ENCODE data around the gene KRTAP5-5.

The KRTAP5-5 gene

DNA sequence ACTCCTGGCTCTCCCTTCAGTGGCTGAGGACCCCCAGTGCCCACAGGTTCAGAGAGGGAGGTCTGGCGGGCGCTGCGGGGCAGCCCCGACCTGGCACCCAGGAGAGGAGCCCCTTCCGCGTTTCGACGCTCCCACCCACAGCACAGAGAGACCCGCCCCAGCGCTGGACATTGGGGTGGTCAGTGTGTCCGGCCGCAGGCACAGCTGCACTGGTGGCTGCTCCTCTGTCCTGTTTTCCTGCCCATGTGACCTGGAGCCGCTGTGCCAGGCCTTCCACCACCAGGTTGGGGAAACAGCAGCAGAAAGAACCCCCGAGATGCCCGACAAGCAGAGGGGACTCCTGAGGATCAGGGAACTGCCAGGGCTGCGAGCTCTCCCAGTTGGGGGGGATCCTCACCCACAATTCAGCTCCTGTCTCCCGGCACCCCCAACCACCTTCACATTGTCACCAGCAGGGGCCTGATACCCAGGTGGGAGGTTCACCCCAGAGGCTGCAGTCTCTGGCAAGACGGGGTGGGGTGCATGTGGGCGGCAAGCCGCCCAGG, 13.6 kb downstream of the KRTAP5-5 start:
- no peak for TF ChIP-seq TAF1 (IDR thresholded peaks at IDR 0.05; ENCODE audit: borderline replicate concordance, insufficient read depth, low read length)
- TF ChIP-seq POLR2AphosphoS5 (IDR thresholded peaks at IDR 0.05; ENCODE audit: low read depth, low read length): no peak
- no peak for TF ChIP-seq FOXP2 (optimal IDR thresholded peaks at IDR 0.05; ENCODE audit: borderline replicate concordance, extremely low read depth, extremely low read length, insufficient read depth)
- TF ChIP-seq, protein P1, sequence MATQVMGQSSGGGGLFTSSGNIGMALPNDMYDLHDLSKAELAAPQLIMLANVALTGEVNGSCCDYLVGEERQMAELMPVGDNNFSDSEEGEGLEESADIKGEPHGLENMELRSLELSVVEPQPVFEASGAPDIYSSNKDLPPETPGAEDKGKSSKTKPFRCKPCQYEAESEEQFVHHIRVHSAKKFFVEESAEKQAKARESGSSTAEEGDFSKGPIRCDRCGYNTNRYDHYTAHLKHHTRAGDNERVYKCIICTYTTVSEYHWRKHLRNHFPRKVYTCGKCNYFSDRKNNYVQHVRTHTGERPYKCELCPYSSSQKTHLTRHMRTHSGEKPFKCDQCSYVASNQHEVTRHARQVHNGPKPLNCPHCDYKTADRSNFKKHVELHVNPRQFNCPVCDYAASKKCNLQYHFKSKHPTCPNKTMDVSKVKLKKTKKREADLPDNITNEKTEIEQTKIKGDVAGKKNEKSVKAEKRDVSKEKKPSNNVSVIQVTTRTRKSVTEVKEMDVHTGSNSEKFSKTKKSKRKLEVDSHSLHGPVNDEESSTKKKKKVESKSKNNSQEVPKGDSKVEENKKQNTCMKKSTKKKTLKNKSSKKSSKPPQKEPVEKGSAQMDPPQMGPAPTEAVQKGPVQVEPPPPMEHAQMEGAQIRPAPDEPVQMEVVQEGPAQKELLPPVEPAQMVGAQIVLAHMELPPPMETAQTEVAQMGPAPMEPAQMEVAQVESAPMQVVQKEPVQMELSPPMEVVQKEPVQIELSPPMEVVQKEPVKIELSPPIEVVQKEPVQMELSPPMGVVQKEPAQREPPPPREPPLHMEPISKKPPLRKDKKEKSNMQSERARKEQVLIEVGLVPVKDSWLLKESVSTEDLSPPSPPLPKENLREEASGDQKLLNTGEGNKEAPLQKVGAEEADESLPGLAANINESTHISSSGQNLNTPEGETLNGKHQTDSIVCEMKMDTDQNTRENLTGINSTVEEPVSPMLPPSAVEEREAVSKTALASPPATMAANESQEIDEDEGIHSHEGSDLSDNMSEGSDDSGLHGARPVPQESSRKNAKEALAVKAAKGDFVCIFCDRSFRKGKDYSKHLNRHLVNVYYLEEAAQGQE (IDR thresholded peaks at IDR 0.05; ENCODE audit: insufficient read depth in 1 of 2, low read depth in 2 of 2, low read length in 2 of 2): no peak

DNA sequence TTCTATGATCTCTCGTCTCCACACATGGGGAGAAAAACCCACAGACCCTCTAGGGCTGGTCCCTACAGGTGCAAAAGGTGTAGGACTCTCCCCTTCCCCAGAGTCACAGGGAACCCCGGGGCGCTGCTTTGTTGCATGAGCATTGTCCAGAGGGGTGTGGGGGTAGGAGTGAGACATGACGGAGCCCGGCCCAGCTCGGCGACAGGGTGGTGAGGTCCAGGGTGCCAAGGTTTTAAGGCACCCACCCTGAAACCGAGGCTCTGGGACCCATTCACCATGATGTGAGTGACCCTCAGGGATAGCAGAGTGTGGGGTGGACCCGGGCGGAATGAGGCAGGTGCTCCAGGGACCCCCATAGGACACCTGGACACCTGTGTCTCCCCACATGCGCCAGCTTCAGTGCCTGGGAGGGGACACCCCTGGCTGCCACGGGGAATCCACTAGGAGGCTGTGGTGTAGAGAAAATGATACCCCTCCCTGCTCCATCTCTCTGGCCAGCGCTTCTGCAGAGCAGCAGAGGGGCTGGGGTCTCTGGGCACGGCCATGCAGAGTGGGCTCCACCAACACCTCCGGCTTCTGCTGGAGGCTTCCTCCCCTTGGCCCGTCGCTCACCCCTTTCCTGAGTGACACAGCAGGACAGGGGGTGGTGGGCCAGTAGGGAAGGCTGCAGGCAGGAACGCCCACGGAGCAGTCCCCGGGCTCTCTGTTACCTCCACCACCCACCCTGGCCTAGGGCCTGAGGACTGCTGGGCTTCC, 15.2 kb downstream of the KRTAP5-5 start:
- no peak for TF ChIP-seq POLR2AphosphoS5 (IDR thresholded peaks at IDR 0.05; ENCODE audit: low read depth, low read length)
- no peak for TF ChIP-seq FOXP2 (optimal IDR thresholded peaks at IDR 0.05; ENCODE audit: borderline replicate concordance, extremely low read depth, extremely low read length, insufficient read depth)
- TF ChIP-seq TAF1 (IDR thresholded peaks at IDR 0.05; ENCODE audit: borderline replicate concordance, insufficient read depth, low read length): no peak
- TF ChIP-seq SIN3A (IDR thresholded peaks at IDR 0.05; ENCODE audit: borderline replicate concordance, insufficient read depth, low read length): no peak
- TF ChIP-seq, protein P1 (IDR thresholded peaks at IDR 0.05; ENCODE audit: insufficient read depth in 1 of 2, low read depth in 2 of 2, low read length in 2 of 2): no peak

DNA sequence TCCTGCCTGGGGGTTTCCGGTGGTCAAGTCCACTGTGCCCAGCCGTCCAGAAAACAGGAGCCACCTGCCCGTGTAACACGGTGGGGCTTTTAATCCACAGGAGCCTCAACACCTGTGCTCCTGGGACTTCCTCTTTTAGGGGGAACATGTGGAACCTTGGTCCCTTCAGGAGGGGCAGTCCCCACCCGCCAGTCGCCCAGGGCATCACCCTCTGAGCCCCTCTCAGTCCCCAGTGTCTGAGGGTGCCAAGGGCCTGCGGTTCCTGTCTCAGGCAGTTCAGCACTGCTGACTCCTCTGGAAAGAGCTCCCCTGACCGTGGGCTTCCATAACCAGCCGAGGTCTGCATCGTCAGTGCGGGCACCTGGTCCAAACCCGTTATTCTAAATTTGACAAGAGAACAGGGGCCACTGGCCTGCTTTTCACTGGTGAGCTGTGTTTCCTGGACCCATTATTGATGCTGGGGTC, 15.8 kb downstream of the KRTAP5-5 start:
- TF ChIP-seq POLR2AphosphoS5 (IDR thresholded peaks at IDR 0.05; ENCODE audit: low read depth, low read length): no peak
- TF ChIP-seq, protein P1 (IDR thresholded peaks at IDR 0.05; ENCODE audit: insufficient read depth in 1 of 2, low read depth in 2 of 2, low read length in 2 of 2): no peak

DNA sequence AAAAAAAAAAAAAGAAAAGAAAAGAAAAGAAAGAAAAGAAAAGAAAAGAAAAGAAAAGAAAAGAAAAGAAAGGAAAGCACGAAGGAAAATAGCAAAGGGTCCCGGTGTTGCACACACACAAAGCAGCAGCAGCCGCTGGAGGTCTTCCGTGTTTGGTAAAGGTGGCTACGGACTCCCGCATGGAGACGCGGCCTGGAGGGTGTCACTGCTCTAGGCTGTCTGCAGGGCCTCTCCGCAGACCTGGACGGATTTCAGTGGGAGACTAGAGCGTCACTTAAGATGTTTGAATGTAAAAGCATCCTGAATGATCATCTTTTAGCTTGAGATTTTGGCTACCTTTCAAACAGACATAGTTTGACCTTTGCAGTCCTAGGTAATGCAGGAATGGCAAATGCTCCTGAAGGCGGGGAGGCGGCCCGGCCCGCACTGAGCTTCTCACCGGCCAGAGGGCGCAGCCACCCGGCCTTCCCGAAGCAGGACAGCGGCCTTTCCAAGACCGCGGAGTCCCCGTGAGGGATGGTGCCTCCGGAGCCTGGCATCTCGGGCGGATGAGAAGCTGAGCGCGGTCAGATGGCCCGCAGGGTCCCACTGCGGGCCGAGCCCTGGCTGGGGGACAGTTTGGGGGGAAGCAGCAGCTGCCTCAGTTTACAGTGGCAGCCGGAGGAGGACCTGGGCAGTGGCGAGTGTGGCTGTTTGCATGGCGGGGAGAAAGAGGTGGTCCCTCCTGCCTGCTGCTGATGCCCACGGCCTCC, 18.5 kb downstream of the KRTAP5-5 start:
- TF ChIP-seq SIN3A (IDR thresholded peaks at IDR 0.05; ENCODE audit: borderline replicate concordance, insufficient read depth, low read length): no peak
- TF ChIP-seq, protein P1 (IDR thresholded peaks at IDR 0.05; ENCODE audit: insufficient read depth in 1 of 2, low read depth in 2 of 2, low read length in 2 of 2): no peak
- TF ChIP-seq TAF1 (IDR thresholded peaks at IDR 0.05; ENCODE audit: borderline replicate concordance, insufficient read depth, low read length): no peak
- no peak for TF ChIP-seq POLR2AphosphoS5 (IDR thresholded peaks at IDR 0.05; ENCODE audit: low read depth, low read length)
- TF ChIP-seq FOXP2 (optimal IDR thresholded peaks at IDR 0.05; ENCODE audit: borderline replicate concordance, extremely low read depth, extremely low read length, insufficient read depth): no peak

All from PFSK-1 (cell line).